HG03469 (cell line): ENCODE results near the gene TRAPPC1.

Experiments
- ATAC-seq: cut with Tn5 transposase; IDR thresholded peaks from one replicate; pipeline ENCODE4 v1.9.1; 2021; ENCODE audit warnings: mild to moderate bottlenecking, moderate library complexity, moderate number of reproducible peaks; ENCODE audit not compliant: unreplicated experiment

Gene TRAPPC1

DNA sequence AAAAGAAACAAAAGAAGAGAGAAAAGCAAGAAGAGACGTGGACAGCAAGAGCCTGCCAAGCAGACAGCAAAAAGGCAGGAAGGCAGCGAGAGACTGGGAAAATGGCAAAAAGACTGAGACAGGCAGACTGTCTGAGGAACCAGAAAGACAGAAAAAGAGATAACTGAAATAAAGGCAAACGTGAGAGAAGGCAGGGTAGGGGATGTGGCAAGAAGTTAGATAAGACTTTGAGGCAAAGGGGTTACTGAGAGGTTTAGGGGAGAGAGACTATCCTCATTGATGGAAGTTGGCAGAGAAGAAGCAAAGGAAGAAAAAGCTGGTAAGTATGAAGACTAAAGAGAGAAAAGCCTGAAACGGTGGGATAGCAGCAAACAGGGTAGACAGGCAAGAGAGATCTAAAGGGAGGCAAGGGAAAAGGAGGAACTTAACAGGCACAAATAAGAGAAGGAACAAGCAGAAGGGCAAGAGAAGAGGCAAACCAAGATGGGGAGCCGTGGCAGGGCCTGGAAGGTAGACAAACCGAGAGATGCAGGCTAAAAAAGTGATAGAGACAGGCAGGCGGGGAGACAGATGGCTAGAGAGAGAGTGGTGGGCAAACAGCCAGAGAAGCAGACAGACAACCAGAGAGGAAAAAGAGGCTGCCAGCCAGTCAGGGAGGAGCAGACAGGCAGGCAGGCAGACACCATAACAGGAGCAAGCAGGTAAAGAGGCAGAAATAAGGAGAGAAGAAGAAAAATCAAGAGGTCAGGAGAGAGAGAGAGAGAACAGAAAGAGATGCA, 50.3 kb downstream of the TRAPPC1 start:
- ATAC-seq, result no peak
